Brain microvascular endothelial cell (primary cell): ENCODE results near the gene C4orf51.
A peak's percentile ranks its signal among the peaks of the same experiment; 100 is the strongest.
"Not testable (repeated sequence)": the region's sequence is repeated elsewhere in the genome, so short reads cannot be mapped to it uniquely, and the experiment has no call there.

ENCODE experiments used
- DNase-seq: peaks from one replicate; pipeline ENCODE4 v3.0.0-alpha.2; 2020
- H3K27ac ChIP-seq: fragments of 250-450 bp; sonication (Bioruptor Pico); 2 replicates; pipeline ENCODE4 v1.5.1; 2020; ENCODE audit warnings: mild to moderate bottlenecking, moderate library complexity
- H3K27me3 ChIP-seq: fragments of 250-450 bp; sonication (Bioruptor Pico); replicated peaks from 2 replicates; pipeline ENCODE4 v1.5.1; 2020; ENCODE audit warnings: mild to moderate bottlenecking
- H3K36me3 ChIP-seq: fragments of 250-450 bp; sonication (Bioruptor Pico); replicated peaks from 2 replicates; pipeline ENCODE4 v1.5.1; 2020; ENCODE audit warnings: mild to moderate bottlenecking
- H3K4me3 ChIP-seq: 2 replicates; pipeline ENCODE4 v1.5.1; 2011; ENCODE audit warnings: low read depth, mild to moderate bottlenecking, control low read depth, low read length, moderate library complexity
- CTCF ChIP-seq: IDR thresholded peaks from 2 replicates; pipeline ENCODE4 v1.5.1; 2011; ENCODE audit warnings: low read depth, mild to moderate bottlenecking, moderate library complexity, low read length, control low read depth, inconsistent platforms; ENCODE audit errors: missing control alignments
- in situ Hi-C: cut with HindIII; loops from 2 replicates; pipeline ENCODE4 v1.10.0; 2017; ENCODE audit warnings: low sequenced_read_pairs, low pct_ligation_motif_present

C4orf51 gene

DNA sequence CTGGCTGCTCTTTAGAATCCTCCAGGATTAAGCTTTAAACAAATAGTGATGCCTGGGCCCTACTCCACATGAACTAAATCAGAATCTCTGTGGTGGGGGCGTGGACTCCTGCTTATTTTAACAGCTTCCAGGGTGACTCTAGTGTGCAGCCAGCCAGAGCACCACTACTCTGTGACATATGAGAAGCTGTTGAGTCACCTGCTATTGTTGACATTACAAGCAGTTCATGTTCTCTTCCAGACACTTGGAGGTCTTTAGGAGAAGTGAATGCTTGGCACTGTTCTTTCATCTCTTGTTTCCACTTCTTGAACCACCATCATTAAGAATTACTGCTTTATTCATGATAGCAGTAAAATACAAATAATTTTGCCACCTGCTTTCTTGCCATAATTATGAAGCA, 426 bp upstream of the C4orf51 start:
- no peaks in the 10 kb centered on the region for H3K27me3 ChIP-seq
- in situ Hi-C loops, result no loop called here
- TF ChIP-seq CTCF, result no peak
- peak overlapping the region; percentile 71 for H3K27ac ChIP-seq
- DNase-seq, result peak; percentile 94
- H3K4me3 ChIP-seq, result no peak overlapping the region
- no peaks in the 10 kb centered on the region for H3K36me3 ChIP-seq

DNA sequence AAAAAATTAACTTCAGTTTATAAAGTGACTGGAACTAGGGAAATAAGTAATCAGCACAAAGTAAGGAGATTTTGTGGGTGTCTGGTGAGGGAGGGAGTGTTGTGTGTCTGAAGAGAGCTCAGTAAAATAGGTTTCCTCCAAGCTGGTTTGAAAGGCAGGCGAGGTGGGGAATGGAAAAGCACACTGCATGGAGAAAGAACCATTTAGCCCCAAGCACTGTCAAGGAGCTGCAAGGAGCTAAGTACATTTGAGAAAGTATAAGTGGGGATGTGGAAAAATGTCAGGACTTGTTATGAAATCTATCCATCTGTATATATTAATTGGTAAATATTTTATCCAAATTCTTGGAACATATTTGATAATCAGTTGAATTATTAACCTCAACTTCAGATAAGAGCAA, 956 bp downstream of the C4orf51 start:
- TF ChIP-seq CTCF, result no peak
- no peak overlapping the region for H3K27ac ChIP-seq
- no peak overlapping the region for H3K4me3 ChIP-seq
- H3K36me3 ChIP-seq, result no peaks in the 10 kb centered on the region
- in situ Hi-C loops, result no loop called here
- H3K27me3 ChIP-seq, result no peaks in the 10 kb centered on the region
- no peak for DNase-seq

DNA sequence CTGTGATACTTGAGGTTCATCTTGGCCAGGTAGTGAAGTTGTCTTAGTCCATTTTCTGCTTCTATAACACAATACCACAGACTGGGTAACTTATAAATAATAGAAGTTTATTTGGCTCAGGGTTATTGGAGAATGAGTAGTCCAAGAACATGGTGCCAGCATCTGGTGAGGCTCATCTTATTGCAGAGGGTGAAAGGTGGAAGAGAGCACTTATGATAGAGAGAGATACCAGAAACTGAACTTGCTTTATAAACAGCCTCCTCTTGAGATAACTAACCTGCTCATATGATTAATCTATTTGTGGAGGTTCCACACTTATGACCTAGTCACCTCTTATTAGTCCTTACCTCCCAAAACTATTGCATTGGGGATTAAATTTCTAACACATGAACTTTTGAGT, 1.6 kb downstream of the C4orf51 start:
- no peak overlapping the region for H3K27ac ChIP-seq
- no peak for TF ChIP-seq CTCF
- H3K36me3 ChIP-seq, result no peaks in the 10 kb centered on the region
- H3K27me3 ChIP-seq, result no peaks in the 10 kb centered on the region
- H3K4me3 ChIP-seq, result no peak overlapping the region
- in situ Hi-C loops, result no loop called here
- DNase-seq, result no peak

- in situ Hi-C loops, result no loop called here
- Histone ChIP-seq H3K27me3 (no peaks in the 10 kb centered on the region), H3K36me3 (no peaks in the 10 kb centered on the region), H3K4me3 (no peak overlapping the region), H3K27ac (no peak overlapping the region)
- no peak for TF ChIP-seq CTCF
- DNase-seq, result no peak
These were observed 2.0 kb downstream of the C4orf51 start for GRCh38 chr4:145681956-145682355.

DNA sequence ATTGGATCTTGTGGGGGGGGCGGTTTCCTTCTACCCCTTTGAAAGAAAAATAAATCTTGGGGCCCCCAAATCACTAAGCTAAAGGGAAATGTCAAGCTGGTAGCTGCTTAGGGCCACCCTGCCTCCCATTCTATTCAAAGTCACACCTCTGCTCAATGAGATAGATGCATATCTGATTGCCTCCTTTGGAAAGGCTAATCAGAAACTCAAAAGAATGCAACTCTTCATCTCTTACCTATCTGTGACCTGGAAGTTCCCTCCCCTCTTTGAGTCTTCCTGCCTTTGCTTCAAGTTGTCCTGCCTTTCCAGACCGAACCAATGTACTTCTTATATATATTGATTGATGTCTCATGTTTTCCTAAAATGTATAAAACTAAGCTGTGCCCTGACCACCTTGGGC, 7.0 kb downstream of the C4orf51 start:
- Histone ChIP-seq H3K27me3 (no peaks in the 10 kb centered on the region), H3K36me3 (no peaks in the 10 kb centered on the region), H3K4me3 (no peak overlapping the region), H3K27ac (no peak overlapping the region)
- in situ Hi-C loops, result no loop called here
- TF ChIP-seq CTCF, result no peak
- DNase-seq, result no peak

- H3K27ac ChIP-seq, result no peak overlapping the region
- no peaks in the 10 kb centered on the region for H3K27me3 ChIP-seq
- in situ Hi-C loops, result no loop called here
- DNase-seq, result no peak
- TF ChIP-seq CTCF, result no peak
- no peak overlapping the region for H3K4me3 ChIP-seq
- no peaks in the 10 kb centered on the region for H3K36me3 ChIP-seq
These were observed 10.7 kb downstream of the C4orf51 start for GRCh38 chr4:145690610-145691009.

- H3K27ac ChIP-seq, H3K27me3 ChIP-seq, H3K36me3 ChIP-seq, H3K4me3 ChIP-seq, DNase-seq, in situ Hi-C loops: not testable (repeated sequence)
These were observed 11.5 kb downstream of the C4orf51 start for GRCh38 chr4:145691416-145691815.
